K562 (cell line): ENCODE measurements around the gene H2AZ2. TPM values are rescaled to one million over a fixed set of nuclear protein-coding genes. Genes with fewer than 3 reads are reported as not detected.
A peak's percentile ranks its signal among the peaks of the same experiment; 100 is the strongest.

ENCODE experiments used
- ATAC-seq: fragments of 200-7000 bp; cut with Tn5 transposase; 3 replicates; pipeline ENCODE4 v1.9.1; 2020; ENCODE audit warnings: moderate library complexity
- BruUV-seq: library from RNA; stranded (reverse); fragments of 400-500 nt; replicated peaks from 2 replicates; lab custom pipeline; 2021; lab: Mats Ljungman, UMichigan
- CTCF ChIA-PET: fragments of 300-600 bp; formaldehyde crosslinking; extraction: SDS; loops from one replicate; lab custom pipeline; 2021; ENCODE audit warnings: low intra/inter-chr PET ratio; lab: Yijun Ruan, JAX
- POLR2A ChIA-PET: fragments of 300-600, 350-650 bp; sonication (Branson Sonifier 250); formaldehyde crosslinking; extraction: SDS; loops from one replicate; lab custom pipeline; 2021; ENCODE audit warnings: antibody characterized with exemption, inconsistent platforms; lab: Yijun Ruan, JAX
- DNase-seq, 4 experiments: peaks; one replicate each; pipeline versions ENCODE4 v3.0.0 to v3.0.0-alpha.2; 2011 to 2018; ENCODE audit warnings: low spot score in 3 of 4, mixed read lengths in 3 of 4; ENCODE audit errors: extremely low read depth in 1 of 4
- FAIRE-seq: peaks from 2 replicates; lab custom pipeline; 2011; peaks lifted over from hg19 to GRCh38; lab: Jason Lieb, UNC
- H2AFZ ChIP-seq: 2 replicates; pipeline ENCODE4 v1.6.0; 2011; ENCODE audit warnings: low read depth, low read length, control low read depth, inconsistent platforms
- H3K27ac ChIP-seq: fragments of 200-600 bp; 3 replicates; pipeline ENCODE4 v1.8.0; 2011; ENCODE audit warnings: low read depth, mild to moderate bottlenecking, control low read depth, inconsistent platforms, low read length, moderate library complexity, mixed read lengths; ENCODE audit errors: extremely low read depth
- H3K27me3 ChIP-seq, 2 experiments: fragments of 300-600 bp in 1 of 2; 2 replicates in 1 of 2; 3 replicates in 1 of 2; pipeline versions ENCODE4 v1.6.0 to v1.8.0; 2011; ENCODE audit warnings: inconsistent platforms in 2 of 2, low read length in 2 of 2, mild to moderate bottlenecking in 1 of 2, mixed read lengths in 1 of 2, moderate library complexity in 1 of 2; ENCODE audit not compliant: control insufficient read depth in 2 of 2, insufficient read depth in 2 of 2
- H3K36me3 ChIP-seq: fragments of 300-600 bp; 3 replicates; pipeline ENCODE4 v1.8.0; 2011; ENCODE audit warnings: mild to moderate bottlenecking, low read length, inconsistent platforms; ENCODE audit not compliant: control insufficient read depth, insufficient read depth
- H3K4me1 ChIP-seq, 2 experiments: fragments of 200-600 bp in 1 of 2; replicated peaks in 1 of 2; 2 replicates in 1 of 2; 3 replicates in 1 of 2; pipeline versions ENCODE4 v1.5.1 to v1.8.0; 2011; ENCODE audit warnings: inconsistent platforms in 2 of 2, low read length in 2 of 2, mild to moderate bottlenecking in 1 of 2, mixed read lengths in 1 of 2, moderate library complexity in 1 of 2; ENCODE audit not compliant: control insufficient read depth in 2 of 2, insufficient read depth in 2 of 2
- H3K4me2 ChIP-seq: 2 replicates; pipeline ENCODE4 v1.6.1; 2011; ENCODE audit warnings: low read length, control low read depth, inconsistent platforms, mixed read lengths; ENCODE audit not compliant: insufficient read depth
- H3K4me3 ChIP-seq: fragments of 200-600 bp; sonication (generic), shearing (Covaris generic); 2 replicates; pipeline ENCODE4 v1.5.1; 2016; ENCODE audit warnings: control low read depth, inconsistent platforms
- H3K79me2 ChIP-seq: fragments of 200-600 bp; 3 replicates; pipeline ENCODE4 v1.8.0; 2011; ENCODE audit warnings: low read length, inconsistent platforms; ENCODE audit not compliant: control insufficient read depth, insufficient read depth
- H3K9ac ChIP-seq, 2 experiments: 2 replicates each; pipeline versions ENCODE4 v1.6.0 to v1.6.1; 2011; ENCODE audit warnings: low read depth in 2 of 2, low read length in 2 of 2, control low read depth in 1 of 2, inconsistent platforms in 1 of 2, mild to moderate bottlenecking in 1 of 2, mixed read lengths in 1 of 2; ENCODE audit not compliant: insufficient read depth in 1 of 2
- H3K9me1 ChIP-seq: one replicate; pipeline ENCODE4 v1.6.0; 2011; ENCODE audit warnings: inconsistent platforms, mild to moderate bottlenecking, low read length, moderate library complexity; ENCODE audit not compliant: control insufficient read depth, insufficient read depth
- H3K9me3 ChIP-seq: replicated peaks from 2 replicates; pipeline ENCODE4 v1.5.1; 2011; ENCODE audit warnings: low read depth, low read length, inconsistent platforms; ENCODE audit not compliant: control insufficient read depth, insufficient read depth
- H4K20me1 ChIP-seq: replicated peaks from 2 replicates; pipeline ENCODE4 v1.6.1; 2011; ENCODE audit warnings: low read length, inconsistent platforms, mixed read lengths; ENCODE audit not compliant: control insufficient read depth, insufficient read depth
- ADNP ChIP-seq: fragments of 200-800 bp; sonication (Bioruptor generic); IDR thresholded peaks from 2 replicates; pipeline ENCODE4 v1.6.1; 2016; ENCODE audit warnings: missing genetic modification characterization, missing compliant biosample characterization
- ARID1B ChIP-seq: fragments of 450-650 bp; IDR thresholded peaks from 2 replicates; pipeline ENCODE4 v1.6.1; 2016; ENCODE audit warnings: antibody characterized with exemption, mild to moderate bottlenecking, inconsistent platforms
- CTBP1 ChIP-seq: fragments of 450-650 bp; IDR thresholded peaks from 2 replicates; pipeline ENCODE4 v1.6.1; 2016; ENCODE audit warnings: borderline replicate concordance
- CXXC5 ChIP-seq: fragments of 250-450 bp; sonication (Bioruptor Pico); IDR thresholded peaks from 2 replicates; pipeline ENCODE4 v1.8.0; 2022; ENCODE audit warnings: inconsistent platforms, mild to moderate bottlenecking, moderate library complexity
- DMBX1 ChIP-seq: fragments of 250-450 bp; sonication (Bioruptor Pico); IDR thresholded peaks from 2 replicates; pipeline ENCODE4 v1.8.0; 2022; ENCODE audit warnings: inconsistent platforms, mild to moderate bottlenecking, moderate library complexity, borderline replicate concordance
- DPF2 ChIP-seq: fragments of 450-650 bp; IDR thresholded peaks from 2 replicates; pipeline ENCODE4 v1.6.1; 2016
- EP300 ChIP-seq: IDR thresholded peaks from 2 replicates; pipeline ENCODE4 v1.6.1; 2012; ENCODE audit warnings: low read length, improper control_type of control experiment
- FOXK2 ChIP-seq, 2 experiments: fragments of 450-650 bp; IDR thresholded peaks in 1 of 2; conservative IDR thresholded peaks in 1 of 2; 2 replicates each; pipeline ENCODE4 v1.6.1; 2016; ENCODE audit warnings: low read depth in 2 of 2, mild to moderate bottlenecking in 1 of 2
- RCOR1 ChIP-seq, 2 experiments: IDR thresholded peaks; 2 replicates each; pipeline ENCODE4 v1.6.1; 2012; ENCODE audit warnings: low read depth in 2 of 2, low read length in 2 of 2, borderline replicate concordance in 1 of 2, improper control_type of control experiment in 1 of 2
- TRIM24 ChIP-seq, 2 experiments: fragments of 450-650 bp; IDR thresholded peaks; 2 replicates each; pipeline ENCODE4 v1.6.1; 2016
- ZEB2 ChIP-seq: fragments of 450-650 bp; IDR thresholded peaks from 2 replicates; pipeline ENCODE4 v1.6.1; 2016
- ZNF318 ChIP-seq, 2 experiments: fragments of 450-650 bp; IDR thresholded peaks; 2 replicates each; pipeline ENCODE4 v1.6.1; 2016; ENCODE audit warnings: mild to moderate bottlenecking in 2 of 2, borderline replicate concordance in 1 of 2, low read depth in 1 of 2, moderate library complexity in 1 of 2
- WGBS: fragments of 100-300 bp; shearing (Covaris generic); methylation state at CpG from one replicate; pipeline ENCODE4 v1.1.6; 2016; ENCODE audit warnings: low coverage, mixed read lengths; ENCODE audit not compliant: insufficient coverage; ENCODE audit errors: missing lambda C conversion rate; 5-methylcytosine and 5-hydroxymethylcytosine counted together
- in situ Hi-C: fragments of 300-500 bp; cut with MboI; formaldehyde crosslinking; loops from 4 replicates; pipeline ENCODE4 v1.15.0; 2018; ENCODE audit warnings: inconsistent platforms, mixed read lengths
- intact Hi-C: fragments of 100-400 bp; cut with micrococcal nuclease; formaldehyde crosslinking; loops from 2 replicates; pipeline ENCODE4 v1.14.2; 2022
- polyA plus RNA-seq, 8 experiments: library from polyadenylated mRNA; depleted of rRNA in 4 of 8; stranded (reverse) in 5 of 8; unstranded in 3 of 8; fragments of >200 nt; fragmentation: Nextera tagmentation in 2 of 8; fragmentation: Illumina TruSeq in 1 of 8; extraction: Ambion mirVana in 2 of 8; extraction: Trizol in 1 of 8; gene quantifications; 2 replicates each; pipeline versions ENCODE4 v1.2.1 to v1.2.3, GENCODE V29; 2011 to 2014; ENCODE audit warnings: inconsistent platforms in 1 of 8, missing spikeins in 1 of 8
- total RNA-seq, 7 experiments: library from RNA; depleted of rRNA in 6 of 7; stranded (reverse); fragments of >200 nt in 6 of 7; fragmentation: Illumina TruSeq in 2 of 7; extraction: Trizol in 2 of 7; gene quantifications; 2 replicates each; pipeline versions ENCODE4 v1.2.1 to v1.2.3, GENCODE V29; 2011 to 2021; ENCODE audit warnings: low replicate concordance in 1 of 7

Gene H2AZ2
- total and polyA plus RNA-seq, 9 of the 15 experiments (the other 6 are each of a cell fraction or from before 2014, with no cell fraction given) = 105 to 382 (median 286) TPM

GRCh38 chr7:44870336-44870735 is 22.4 kb upstream of the H2AZ2 start (continued):
- peak; percentile 68; the same call in 1 of the 2 replicates for TF ChIP-seq DMBX1
- 0 out of 2 replicates have a peak, but pooled peaks have one; percentile 20 for TF ChIP-seq CXXC5 (CRISPR knock-in tag)
- peak; percentile 74 for TF ChIP-seq ARID1B
- 0 out of 4 replicates have a peak, but pooled peaks of 1 of the 2 experiments have one; percentile 12 for TF ChIP-seq FOXK2 (conservative IDR thresholded peaks at IDR 0.05 in 1 of 2, IDR thresholded peaks at IDR 0.05 in 1 of 2; ENCODE audit: low read depth in 2 of 2)
- peak; percentile 54 to 57; a peak in 3 of 4 replicates for TF ChIP-seq TRIM24 (IDR thresholded peaks at IDR 0.05)
- TF ChIP-seq DPF2 = peak; percentile 74; the same call in 1 of the 2 replicates

DNA sequence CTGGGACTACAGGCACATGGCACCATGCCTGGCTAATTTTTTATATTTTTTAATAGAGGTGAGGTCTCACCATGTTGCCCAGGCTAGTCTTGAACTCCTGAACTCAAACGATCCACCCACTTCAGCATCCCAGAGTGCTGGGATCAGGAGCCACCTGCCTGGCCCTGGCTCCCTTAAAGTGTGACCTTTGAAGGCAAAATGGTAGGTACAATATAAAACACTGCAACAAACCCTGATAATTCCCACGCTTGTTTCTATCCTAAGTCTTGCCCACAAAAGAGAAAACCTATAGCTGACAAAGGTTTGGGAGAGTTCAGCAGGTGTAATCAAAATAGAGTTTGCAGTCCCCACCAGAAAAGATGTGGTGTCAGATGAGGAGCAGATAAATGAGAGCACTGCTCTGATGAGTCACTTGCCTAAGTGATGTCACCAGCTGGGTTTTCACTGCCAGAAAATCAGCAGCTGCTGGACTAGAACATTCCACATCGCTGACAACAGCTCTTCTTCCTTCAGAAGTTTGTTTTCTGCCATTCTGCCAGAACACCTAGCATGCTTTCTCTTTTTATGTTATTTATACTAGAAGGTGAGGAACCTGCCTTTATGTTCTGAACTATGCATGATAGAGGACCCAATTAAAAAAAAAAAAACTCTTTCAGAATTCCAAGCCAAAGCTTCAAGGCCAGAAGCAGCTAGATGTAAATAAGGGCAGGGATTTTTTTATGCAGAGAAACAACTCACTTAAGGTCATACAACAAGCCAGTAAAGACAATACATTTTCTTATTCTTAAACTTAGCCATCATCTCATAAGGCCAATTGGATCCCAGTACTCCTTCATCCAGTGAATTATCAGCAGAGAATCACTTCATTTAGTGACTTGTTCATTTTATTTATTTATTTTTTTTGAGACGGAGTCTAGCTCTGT is 19.4 kb upstream of the H2AZ2 start:
- CTCF ChIA-PET = no interaction called here
- Histone ChIP-seq H3K4me1 (peaks cover 0 to 11% of the 10 kb centered on the region in 2 experiments; a peak in 3 of 5 replicates), H3K27ac (no peak overlapping the region), H3K9me3 (no peaks in the 10 kb centered on the region), H2AFZ (no peak overlapping the region), H3K27me3 (no peaks in the 10 kb centered on the region), H3K9me1 (no peaks in the 10 kb centered on the region), H3K79me2 (no peaks in the 10 kb centered on the region), H4K20me1 (no peaks in the 10 kb centered on the region), H3K36me3 (no peaks in the 10 kb centered on the region), H3K4me2 (no peak overlapping the region; the same call in 1 of the 2 replicates), H3K9ac (no peak overlapping the region), H3K4me3 (no peak overlapping the region)
- FAIRE-seq (peak; percentile 88), DNase-seq (peak; percentile 36 to 70 (median 48)), ATAC-seq (peak; percentile 88)
- intact Hi-C loops = no loop called here
- BruUV-seq = no TSS peak
- 13% methylated on average over 4 of the region's 4 CpGs for WGBS
- in situ Hi-C loops = no loop called here
- POLR2A ChIA-PET = interaction anchor here (0.6 to 2.3 kb wide), 7 partner anchors 10 to 67 kb away, joined by 3 to 18 read pairs (median 4); no protein-coding TSS in a partner anchor
- TF ChIP-seq CTBP1 (peak; percentile 57; the same call in 1 of the 2 replicates), ZNF318 (IDR thresholded peaks at IDR 0.05; ENCODE audit: borderline replicate concordance in 1 of 2, low read depth in 1 of 2) (peak in 1 of 2 experiments; percentile 60; a peak in 1 of 4 replicates), EP300 (peak; percentile 32; the same call in 1 of the 2 replicates), RCOR1 (IDR thresholded peaks at IDR 0.05; ENCODE audit: borderline replicate concordance in 1 of 2, low read depth in 2 of 2, low read length in 2 of 2) (peak in 1 of 2 experiments; percentile 35; a peak in 1 of 4 replicates), ADNP (tag) (peak; percentile 64), ZEB2 (peak; percentile 41; the same call in 1 of the 2 replicates)
